Upper lobe of left lung (tissue), 4 donors: ENCODE results near the gene CYP4F12.

ENCODE experiments used
- EP300 ChIP-seq, 4 donors: sonication (generic); formaldehyde crosslinking; IDR thresholded peaks; one replicate each; pipeline ENCODE4 v1.5.1; 2017; ENCODE audit warnings: antibody characterized with exemption in 4 of 4, control low read depth in 2 of 4
- TF ChIP-seq, protein P1 (sequence below), 6 experiments: fragments of 450-650 bp in 4 of 6; fragments of 200-600 bp in 2 of 6; sonication (generic) in 2 of 6; IDR thresholded peaks; one replicate each; pipeline ENCODE4 v1.5.1; 2016 to 2019; ENCODE audit warnings: antibody characterized with exemption in 6 of 6

- TF ChIP-seq EP300 (IDR thresholded peaks at IDR 0.05), result no peak
- TF ChIP-seq, protein P1, sequence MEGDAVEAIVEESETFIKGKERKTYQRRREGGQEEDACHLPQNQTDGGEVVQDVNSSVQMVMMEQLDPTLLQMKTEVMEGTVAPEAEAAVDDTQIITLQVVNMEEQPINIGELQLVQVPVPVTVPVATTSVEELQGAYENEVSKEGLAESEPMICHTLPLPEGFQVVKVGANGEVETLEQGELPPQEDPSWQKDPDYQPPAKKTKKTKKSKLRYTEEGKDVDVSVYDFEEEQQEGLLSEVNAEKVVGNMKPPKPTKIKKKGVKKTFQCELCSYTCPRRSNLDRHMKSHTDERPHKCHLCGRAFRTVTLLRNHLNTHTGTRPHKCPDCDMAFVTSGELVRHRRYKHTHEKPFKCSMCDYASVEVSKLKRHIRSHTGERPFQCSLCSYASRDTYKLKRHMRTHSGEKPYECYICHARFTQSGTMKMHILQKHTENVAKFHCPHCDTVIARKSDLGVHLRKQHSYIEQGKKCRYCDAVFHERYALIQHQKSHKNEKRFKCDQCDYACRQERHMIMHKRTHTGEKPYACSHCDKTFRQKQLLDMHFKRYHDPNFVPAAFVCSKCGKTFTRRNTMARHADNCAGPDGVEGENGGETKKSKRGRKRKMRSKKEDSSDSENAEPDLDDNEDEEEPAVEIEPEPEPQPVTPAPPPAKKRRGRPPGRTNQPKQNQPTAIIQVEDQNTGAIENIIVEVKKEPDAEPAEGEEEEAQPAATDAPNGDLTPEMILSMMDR (IDR thresholded peaks at IDR 0.05), result no peak
Measured at GRCh38 chr19:15628236-15629002, 44.5 kb upstream of the CYP4F12 start.
